Kidney epithelial cell (primary cell): ENCODE data around the gene SEC24C. TPM values are rescaled to one million over a fixed set of nuclear protein-coding genes. Genes with fewer than 3 reads are reported as not detected.
"Not testable (repeated sequence)": the region's sequence is repeated elsewhere in the genome, so short reads cannot be mapped to it uniquely, and the experiment has no call there.

Source experiments
- DNase-seq: peaks from one replicate; pipeline ENCODE4 v3.0.0-alpha.2; 2010; ENCODE audit warnings: low read depth
- H3K27me3 ChIP-seq: 2 replicates; pipeline ENCODE4 v1.6.0; 2011; ENCODE audit warnings: low read length; ENCODE audit not compliant: control insufficient read depth, insufficient read depth
- H3K36me3 ChIP-seq: 2 replicates; pipeline ENCODE4 v1.5.1; 2011; ENCODE audit warnings: low read length; ENCODE audit not compliant: control insufficient read depth, insufficient read depth
- H3K4me3 ChIP-seq: 2 replicates; pipeline ENCODE4 v1.5.1; 2011; ENCODE audit warnings: low read depth, mild to moderate bottlenecking, control low read depth, low read length
- CTCF ChIP-seq: IDR thresholded peaks from 2 replicates; pipeline ENCODE4 v1.5.1; 2011; ENCODE audit warnings: mild to moderate bottlenecking, moderate library complexity, low read length, control low read depth, inconsistent platforms; ENCODE audit not compliant: insufficient read depth, poor library complexity, severe bottlenecking
- total RNA-seq: library from RNA; depleted of rRNA; stranded (reverse); fragments of >200 nt; gene quantifications from 2 replicates; pipeline ENCODE4 v1.2.3, GENCODE V29; 2015

The SEC24C gene
- total RNA-seq, 1 donor from 2014 or later, result 61.0 TPM

GRCh38 chr10:73731588-73732375, 12.4 kb upstream of the SEC24C start:
- TF ChIP-seq CTCF, result no peak
- no peak overlapping the region for H3K4me3 ChIP-seq
- no peaks in the 10 kb centered on the region for H3K36me3 ChIP-seq
- H3K27me3 ChIP-seq, result no peaks in the 10 kb centered on the region
- no peak for DNase-seq

- TF ChIP-seq CTCF, result no peak
- no peak for DNase-seq
- no peaks in the 10 kb centered on the region for H3K27me3 ChIP-seq
- H3K4me3 ChIP-seq, result no peak overlapping the region
- no peaks in the 10 kb centered on the region for H3K36me3 ChIP-seq
These were observed 11.7 kb upstream of the SEC24C start for GRCh38 chr10:73732426-73732825.

GRCh38 chr10:73732931-73733623, 11.1 kb upstream of the SEC24C start:
- H3K27me3 ChIP-seq, result no peaks in the 10 kb centered on the region
- no peak for TF ChIP-seq CTCF

GRCh38 chr10:73734028-73734720, 10.0 kb upstream of the SEC24C start:
- DNase-seq, result no peak
- TF ChIP-seq CTCF, result no peak
- no peaks in the 10 kb centered on the region for H3K36me3 ChIP-seq
- no peak overlapping the region for H3K4me3 ChIP-seq
- no peaks in the 10 kb centered on the region for H3K27me3 ChIP-seq

More at GRCh38 chr10:73732931-73733623, 11.1 kb upstream of the SEC24C start:
- H3K36me3 ChIP-seq, result no peaks in the 10 kb centered on the region
- H3K4me3 ChIP-seq, result no peak overlapping the region
- no peak for DNase-seq

- TF ChIP-seq CTCF, result no peak
- no peaks in the 10 kb centered on the region for H3K36me3 ChIP-seq
- no peaks in the 10 kb centered on the region for H3K27me3 ChIP-seq
- DNase-seq, result no peak
- no peak overlapping the region for H3K4me3 ChIP-seq
These were observed 9.3 kb upstream of the SEC24C start for GRCh38 chr10:73734796-73735305.

GRCh38 chr10:73740501-73741254, 3.5 kb upstream of the SEC24C start:
- not testable (repeated sequence) for H3K27me3 ChIP-seq, H3K36me3 ChIP-seq, DNase-seq, H3K4me3 ChIP-seq
